HG02571 (cell line): ENCODE measurements around the gene SLC2A5.

Experiments used
- ATAC-seq: cut with Tn5 transposase; IDR thresholded peaks from one replicate; pipeline ENCODE4 v1.9.1; 2021; ENCODE audit warnings: mild to moderate bottlenecking, moderate library complexity; ENCODE audit not compliant: unreplicated experiment

Gene SLC2A5

DNA sequence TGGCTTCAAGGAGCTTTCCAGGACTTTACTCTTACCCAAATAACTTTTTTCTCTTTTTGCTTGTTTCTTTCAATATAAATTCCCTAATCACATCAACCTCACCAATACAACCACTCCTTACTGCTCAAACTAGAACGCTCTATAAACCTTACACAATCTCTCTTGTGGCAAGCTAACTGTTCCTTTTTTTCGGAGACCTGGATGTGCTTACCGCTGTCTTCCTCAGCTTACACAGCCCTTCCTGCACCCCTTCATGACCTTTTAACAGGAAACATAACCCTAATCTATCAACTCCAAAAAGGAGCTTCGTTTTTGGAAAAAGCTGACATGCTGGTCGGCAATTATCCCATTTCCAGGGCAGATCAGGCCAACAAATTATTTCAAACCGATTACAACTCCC lies 24.1 kb upstream of the SLC2A5 start:
- no peak for ATAC-seq

DNA sequence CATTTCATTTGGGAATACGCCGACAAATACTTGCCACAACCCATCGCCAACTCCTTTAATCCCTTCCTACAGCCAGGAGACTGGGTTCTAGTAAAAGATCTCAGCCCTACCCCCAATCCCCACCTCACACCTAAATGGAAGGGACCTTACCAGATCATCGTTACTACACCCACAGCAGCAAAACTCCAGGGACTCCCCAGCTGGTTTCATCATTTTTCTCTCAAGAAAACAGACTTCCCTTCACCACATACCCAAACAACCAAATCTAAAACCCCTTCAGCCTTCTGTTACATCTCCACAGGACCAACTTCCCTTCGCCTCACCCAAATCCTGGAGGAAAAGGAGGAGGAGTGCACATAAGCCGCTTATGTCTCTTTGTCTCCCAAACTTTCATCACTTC lies 23.7 kb upstream of the SLC2A5 start:
- ATAC-seq: no peak

DNA sequence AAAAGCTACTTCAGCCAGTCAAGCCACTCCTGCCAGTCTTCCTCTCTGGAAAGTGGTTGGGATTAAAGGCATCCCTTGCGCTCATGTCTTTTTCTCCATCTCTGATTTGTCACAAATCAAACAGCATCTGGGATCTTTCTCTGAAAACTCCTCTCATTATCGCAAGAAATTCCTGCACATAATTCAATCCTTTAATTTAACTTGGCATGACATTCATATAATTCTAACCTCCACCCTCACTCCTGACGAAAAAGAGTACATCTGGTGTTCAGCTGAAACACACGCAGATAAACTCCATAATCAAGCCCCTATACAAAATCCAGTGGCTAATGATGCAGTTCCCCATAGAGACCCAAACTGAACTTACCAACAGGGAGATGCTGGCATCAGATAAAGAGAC lies 19.4 kb upstream of the SLC2A5 start:
- ATAC-seq: no peak

DNA sequence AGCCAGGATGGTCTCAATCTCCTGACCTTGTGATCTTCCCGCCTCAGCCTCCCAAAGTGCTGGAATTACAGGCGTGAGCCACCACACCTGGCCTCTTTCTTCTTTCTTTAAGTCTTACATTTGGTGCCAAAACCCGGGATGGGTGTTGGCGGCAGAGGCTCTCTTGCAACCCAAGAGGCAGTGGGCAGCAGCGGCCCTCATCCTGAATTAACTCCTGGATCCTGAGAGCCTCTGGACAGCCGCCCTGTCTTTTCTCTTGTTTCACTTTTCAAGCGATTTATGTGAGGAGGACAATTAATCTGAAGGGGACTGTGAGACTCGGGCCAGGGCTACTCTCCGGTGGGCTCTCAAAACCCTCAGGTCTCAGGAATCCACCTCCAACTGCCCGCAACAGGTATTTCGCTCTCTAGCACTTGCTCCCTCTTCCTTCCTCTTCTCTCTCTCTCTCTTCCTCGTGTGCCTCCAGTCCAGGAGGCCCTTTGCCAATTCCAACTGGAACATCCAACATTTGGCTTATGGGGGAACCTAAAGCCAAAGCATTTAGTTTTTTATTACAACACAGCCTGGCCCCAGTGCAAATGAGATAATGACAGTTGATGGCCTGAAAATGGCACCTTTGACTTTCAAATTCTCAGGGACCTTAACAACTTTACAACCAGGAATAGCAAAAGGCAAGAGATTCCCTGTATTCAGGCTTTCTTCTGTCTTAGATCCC lies 18.1 kb upstream of the SLC2A5 start:
- no peak for ATAC-seq

DNA sequence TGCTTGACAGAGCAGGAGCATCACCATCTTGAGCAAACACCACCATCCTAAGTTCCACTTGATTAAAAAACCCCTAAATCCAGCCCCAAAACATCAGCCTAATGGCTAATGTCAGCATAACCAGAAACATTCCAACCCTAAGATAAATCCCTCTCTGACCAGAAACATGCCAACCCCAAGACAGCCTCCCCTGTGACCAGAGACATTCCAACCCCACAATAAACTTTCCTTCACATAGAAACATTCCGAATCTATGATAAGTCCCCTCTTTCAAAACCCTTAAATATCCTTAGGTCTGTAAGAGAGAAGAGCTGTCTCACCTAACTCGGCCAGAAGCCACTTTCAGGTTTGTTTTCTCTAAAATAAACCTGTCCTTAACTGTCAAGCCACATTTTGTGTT lies 17.4 kb upstream of the SLC2A5 start:
- ATAC-seq: no peak

DNA sequence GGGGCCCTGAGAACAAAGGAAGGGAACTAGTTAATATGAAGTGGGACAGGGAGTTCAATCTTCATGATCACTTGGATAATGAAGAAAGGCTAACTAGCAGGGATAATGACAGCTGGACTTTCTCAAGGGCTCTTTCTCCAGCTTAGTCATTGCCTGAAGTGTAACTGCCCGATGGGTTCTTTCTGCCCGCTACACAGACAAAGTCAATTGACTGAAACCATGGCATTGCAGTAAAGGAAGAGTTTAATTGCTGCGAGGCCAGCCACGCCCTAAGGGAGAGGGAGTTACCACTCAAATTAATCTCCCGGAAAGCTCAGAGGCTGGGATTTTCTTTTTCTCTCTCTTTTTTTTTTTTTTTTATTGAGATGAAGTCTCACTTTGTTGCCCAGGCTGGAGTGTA lies 16.6 kb upstream of the SLC2A5 start:
- no peak for ATAC-seq

DNA sequence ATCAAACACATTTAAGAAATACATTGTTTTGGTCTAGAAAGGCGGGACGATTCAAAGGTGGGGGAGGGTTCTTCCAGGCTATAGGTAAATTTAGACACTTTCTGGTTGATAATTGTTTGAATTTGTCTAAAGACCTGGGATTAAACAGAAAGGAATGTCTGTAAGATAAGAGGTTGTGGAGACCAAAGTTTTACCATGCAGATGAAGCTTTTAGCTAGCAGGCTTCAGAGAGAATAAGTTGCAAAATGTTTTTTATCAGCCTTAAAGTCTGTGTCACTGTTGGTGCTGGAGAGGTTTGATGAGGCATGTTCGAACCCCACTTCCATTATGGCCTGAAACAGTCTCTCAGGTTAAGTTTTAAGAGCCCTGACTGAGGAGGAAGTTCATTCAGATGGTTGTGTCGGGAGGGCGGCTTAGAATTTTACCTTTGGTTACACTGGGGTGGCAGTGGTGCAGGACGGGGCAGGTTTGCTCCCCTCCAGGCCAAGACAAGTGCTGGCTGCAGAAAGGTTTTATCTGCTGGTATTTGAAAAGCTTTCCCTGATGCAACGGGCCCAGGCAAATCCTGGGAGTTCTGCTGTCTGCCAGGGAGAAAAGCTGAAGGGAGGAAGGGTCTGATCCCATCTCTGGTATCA lies 16.0 kb upstream of the SLC2A5 start:
- no peak for ATAC-seq

DNA sequence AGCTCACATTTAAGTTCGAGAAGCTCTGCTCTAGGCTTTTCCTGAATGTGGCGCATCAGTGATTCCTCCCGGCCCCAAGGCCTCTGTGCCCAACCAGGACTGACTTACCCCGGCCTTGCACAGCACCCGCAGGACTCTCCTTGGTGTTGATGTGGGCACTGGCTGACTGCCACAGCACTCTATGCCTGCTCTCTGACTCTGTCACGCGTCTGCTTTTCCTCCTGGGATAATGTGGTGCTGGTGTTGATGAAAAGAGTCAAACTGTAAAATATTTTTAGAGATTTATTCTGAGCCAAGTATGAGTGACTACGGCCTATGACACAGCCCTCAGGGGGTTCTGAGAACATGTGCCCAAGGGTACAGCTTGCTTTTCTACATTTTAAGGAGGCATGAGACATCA lies 15.5 kb upstream of the SLC2A5 start:
- ATAC-seq: no peak

DNA sequence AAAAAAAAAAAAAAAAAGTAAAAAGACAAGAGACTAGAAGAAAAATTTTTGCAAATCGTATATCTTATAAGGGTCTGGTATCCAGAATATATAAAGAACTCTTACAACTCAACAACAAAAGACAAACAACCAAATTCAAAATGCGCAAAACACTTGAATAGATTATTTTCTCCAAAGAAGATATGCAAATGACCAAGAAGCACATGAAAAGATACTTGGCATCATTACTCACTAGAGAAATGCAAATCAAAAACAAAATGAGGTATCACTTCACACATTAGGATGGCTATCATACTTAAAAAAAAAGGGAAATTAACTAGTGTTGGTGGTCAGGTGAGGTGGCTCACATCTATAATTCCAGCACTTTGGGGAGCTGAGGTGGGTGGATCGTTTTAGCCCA lies 12.0 kb upstream of the SLC2A5 start:
- no peak for ATAC-seq

DNA sequence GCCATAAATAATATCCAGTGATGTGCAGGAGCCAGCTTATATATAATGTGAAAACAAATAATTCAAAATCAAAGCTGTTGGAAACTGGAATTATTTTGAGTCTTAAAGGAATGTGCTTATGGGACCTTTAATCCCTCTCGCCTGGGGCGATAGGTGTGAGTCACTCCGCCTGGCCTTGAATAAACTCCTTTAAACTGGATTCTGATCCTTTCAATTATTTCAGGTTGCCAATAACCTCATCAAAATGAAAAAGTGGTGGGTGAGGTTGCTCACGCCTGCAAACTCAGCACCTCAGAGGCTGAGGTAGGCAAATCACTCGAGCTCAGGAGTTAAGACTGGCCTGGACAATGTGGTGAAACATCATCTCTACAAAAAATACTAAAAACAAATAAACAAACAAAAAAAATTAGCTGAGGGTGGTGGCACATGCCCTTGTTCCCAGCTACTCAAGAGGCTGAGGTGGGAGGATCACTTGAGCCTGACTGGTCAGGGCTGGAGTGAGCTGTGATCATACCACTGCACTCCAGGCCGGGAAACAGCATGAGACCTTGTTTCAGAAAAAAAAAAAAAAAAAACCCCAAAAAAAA lies 11.4 kb upstream of the SLC2A5 start:
- ATAC-seq: no peak

DNA sequence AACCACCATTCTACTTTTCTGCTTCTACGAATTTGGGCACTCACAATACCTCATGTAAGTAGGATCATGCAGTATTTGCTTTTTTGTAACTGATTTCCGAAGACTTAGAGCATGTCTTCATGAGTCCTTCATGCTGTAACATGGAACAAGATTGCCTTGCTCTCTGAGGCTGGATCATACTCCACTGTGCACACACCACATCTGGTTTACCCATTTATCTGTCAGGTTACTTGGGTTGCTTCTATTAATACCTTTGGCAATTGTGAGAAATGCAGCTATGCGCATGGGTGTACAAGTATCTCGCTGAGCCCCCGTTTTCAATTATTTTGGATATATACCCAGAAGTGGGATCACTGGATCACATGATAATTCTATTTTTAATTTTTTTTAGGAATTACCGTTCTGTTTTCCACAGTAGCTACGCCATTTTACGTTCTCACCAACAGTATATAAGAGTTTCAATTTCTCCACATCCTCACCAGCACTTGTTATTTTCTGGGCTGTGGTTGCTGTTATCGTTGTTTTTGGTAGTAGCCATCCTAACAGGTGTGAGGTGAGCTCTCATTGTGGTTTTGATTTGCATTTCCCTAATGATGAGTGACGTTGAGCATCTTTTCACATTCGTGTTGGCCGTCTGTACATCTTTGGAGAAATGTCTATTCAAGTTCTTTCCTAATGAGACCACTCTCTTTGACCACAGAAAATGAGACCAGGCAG lies 10.7 kb upstream of the SLC2A5 start:
- no peak for ATAC-seq

DNA sequence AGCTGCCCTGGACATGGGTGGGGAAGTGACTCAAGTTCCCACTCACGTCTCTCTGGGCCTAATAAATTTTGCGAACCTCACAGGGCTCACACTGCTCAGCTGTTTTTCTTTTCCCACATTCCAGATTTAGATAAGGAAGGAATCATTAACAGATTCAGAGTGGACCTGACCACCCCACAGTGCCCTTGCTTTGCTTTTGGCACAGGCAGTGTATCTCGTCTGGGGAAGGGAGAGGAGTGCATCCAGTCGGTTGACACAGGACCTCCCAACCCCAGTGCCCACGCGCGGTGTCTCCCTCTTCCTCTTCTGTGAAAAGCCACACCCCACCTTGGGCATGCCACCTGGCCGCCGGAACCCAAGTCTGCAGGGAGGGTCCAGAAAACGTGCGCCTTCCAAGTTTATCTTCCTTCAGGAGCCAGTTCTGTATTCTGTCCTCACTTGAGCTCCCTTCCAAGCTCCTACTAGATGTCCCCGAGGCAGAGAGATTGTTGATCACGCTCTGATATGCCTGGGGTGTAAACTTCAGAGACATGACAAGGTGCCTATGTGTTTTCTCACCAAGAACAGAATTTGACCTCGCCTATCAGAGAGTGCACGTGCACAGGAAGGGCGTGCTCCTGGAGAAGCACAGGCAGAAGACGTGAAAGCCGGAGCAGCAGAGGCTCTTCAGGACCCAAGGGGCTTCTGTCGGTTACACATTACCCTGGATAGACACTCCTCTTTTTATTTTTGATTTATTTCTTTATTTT lies 9.5 kb upstream of the SLC2A5 start:
- no peak for ATAC-seq

DNA sequence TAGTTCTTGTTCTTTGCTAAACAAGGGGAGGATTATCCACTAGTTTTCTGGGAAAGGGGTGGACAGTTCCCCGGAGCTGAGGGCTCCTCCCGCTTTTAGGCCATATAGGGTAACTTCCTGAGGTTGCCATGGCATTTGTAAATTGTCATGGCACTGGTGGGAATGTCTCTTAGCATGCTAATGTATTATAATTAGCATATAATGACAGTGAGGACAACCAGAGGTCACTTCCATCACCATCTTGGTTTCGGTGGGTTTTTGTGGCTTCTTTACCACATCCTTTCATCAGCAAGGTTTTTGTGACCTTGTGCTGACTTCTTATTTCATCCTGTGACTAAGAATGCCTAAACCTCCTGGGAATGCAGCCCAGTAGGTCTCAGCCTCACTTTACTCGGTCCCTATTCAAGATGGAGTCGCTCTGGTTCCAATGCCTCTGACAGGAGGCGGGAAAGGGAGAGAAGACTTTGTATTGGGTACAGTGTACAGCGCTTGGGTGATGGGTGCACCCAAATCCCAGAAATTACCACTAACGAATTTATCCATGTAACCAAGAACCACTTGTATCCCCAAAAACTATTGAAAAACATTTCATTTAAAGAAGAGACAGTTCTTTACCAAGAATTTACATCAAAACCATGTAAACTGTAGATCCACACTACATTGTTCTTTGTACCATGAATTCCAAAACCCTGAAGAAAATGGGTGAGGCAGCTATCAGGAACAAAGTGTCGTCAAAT lies 8.7 kb upstream of the SLC2A5 start:
- ATAC-seq: no peak

DNA sequence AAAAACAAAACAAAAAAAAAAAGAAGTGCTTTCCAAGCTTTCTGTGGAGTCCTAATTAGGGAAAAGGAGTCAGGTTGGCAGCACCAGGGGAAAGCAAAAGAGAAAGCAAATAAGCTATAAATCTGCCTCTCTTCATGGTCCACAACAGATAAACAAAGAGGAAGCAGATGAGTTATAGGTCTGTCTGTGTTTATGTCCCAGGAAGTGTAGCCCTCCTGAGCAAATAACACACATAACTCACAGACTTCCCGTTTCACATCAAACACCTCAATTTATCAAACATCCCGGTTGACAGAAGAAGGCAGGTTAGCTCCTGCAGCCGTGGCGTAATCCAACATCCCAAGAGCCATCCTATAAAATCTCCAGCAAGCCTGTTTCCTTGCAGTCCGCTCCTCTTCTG lies 5.6 kb upstream of the SLC2A5 start:
- ATAC-seq: no peak

DNA sequence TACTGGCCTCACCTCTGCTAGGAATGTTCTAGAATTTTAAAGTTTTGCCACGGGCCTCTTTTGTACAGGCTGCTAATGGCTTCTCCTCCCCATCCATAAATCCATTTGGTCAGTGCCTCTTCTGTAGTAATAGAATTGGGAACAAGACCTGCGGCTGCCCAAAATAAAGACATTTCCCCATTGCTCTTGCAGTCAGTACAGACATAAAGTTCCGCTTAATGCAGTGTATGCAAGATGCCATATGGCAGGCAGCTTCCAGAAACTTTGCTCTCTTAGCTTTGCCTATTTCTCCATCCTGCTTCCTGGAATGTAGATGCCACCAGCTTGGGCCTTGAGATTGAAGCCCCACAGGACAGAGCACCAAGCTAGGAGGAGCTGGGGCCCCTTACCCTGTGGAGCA lies 3.7 kb upstream of the SLC2A5 start:
- ATAC-seq: no peak

DNA sequence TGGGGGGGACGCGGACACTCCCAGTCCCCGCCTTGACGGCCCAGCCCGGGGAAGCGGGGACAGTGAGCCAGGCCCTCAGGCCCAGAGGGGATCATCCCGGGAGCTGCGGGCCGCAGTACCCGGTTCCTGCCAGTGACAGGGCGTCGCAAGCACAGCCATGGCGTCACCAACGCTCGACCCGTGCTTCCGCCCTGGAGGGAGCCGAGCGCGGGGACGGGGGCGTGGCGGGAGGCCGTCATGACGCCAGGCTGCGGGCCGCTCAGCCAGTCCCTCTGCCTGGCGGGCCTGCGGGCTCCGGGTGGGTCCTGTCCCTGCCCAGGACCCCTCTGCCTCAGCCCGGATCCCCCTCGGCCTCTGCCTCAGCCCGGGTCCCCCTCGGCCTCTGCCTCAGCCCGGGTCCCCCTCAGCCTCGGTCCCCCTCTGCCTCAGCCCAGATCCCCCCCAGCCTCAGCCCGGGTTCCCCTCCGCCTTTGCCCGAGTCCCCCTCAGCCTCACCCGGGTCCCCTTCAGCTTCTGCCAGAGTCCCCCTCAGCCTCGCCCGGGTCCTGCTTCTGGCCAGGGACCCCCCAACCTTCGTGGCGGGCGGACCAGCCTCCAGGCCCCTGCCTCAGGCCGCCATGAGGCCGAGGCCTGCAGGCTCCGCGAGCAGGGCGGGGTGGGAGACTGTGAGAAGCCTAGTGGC lies 2.3 kb upstream of the SLC2A5 start:
- ATAC-seq: no peak

DNA sequence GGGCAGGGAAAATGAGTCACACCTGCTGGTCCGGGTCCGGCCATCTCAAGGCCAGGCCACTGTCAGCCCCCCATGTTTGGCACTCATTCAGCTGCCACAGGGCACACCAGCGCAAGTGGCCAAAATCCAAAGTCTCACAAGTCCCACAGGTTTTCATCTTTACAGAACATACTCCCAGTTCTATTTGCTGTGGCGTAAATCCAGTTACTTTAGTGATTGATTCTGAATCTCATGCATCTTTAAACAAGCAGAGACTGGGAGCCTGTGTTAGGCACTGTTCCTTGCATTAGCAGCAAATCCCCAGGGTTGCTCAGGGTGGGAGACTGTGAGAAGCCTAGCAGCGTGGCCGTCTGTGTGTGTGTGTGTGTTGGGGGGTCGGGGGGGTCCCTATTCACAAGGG lies 1.1 kb upstream of the SLC2A5 start:
- no peak for ATAC-seq

DNA sequence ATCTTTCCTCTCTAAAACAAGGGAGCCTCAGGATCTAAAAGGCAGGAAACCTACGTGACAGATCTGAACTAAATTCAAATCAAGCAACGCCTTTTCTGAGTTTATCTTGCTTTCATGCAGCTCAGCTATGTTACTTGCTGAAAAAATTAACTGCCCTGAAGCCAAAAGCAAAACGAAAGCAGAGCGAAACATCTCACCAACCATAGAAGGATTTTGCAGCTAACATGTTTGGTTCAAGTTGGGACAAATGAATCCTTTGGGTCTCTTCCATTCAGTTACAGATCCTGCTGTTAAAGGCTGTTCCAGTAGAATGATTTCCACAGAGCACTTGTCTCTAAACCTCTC lies 482 bp downstream of the SLC2A5 start:
- no peak for ATAC-seq

DNA sequence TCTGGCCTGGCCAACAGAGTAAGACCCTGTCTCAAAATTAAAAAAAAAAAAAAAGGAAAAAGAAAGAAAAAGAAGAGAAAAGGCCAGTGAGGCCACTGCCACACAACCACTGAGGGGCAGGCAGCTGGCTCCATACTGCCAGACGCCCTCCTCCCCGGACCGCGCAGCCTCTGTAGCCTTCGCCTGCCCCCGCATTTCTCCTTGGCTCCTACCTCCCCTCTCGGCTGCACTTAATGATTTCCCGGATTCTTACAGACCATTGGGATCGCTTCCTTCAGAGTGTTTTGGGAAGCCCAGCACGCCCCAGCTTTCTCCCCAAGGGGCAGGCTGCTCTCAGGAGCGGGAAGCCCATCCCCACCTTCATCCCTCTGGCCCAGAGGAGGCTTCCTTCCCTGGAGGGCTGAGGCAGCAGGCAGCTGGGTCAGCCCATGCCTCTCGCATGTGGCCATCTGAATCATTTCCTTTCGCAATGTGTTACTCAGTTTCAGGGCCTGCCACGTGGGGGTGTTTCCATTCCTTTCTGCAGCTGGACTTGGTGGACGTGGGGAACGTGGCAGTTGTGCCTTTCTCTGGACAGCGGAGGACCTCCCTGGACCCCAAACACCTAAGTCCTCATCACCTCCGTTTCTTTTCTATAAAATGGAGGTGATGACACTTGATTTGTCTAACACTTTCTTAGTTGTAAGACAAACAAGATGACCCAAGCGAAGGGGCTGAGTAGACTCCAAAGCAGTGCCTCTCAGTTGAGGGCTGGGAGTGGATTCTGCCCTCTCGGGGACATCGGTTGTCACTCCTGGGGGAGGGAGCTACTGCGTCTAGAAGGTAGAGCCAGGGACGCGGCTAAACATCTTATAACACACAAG lies 2.3 kb downstream of the SLC2A5 start:
- no peak for ATAC-seq
